ENCODE data around the gene OR52E5.

OR52E5 gene

GRCh38 chr11:5880329-5880728, 12.7 kb upstream of the OR52E5 start, which contains the start of gene OR52E4:
Gene OR52E4, plus strand, starts transcription at chr11:5880629. Its CDS starts 3,664 bp downstream, at chr11:5884293.
- TF ChIP-seq ZFX (IDR thresholded peaks at IDR 0.05) (no peak), CTCF (conservative IDR thresholded peaks at IDR 0.05) (no peak)

GRCh38 chr11:5881756-5882155, 11.3 kb upstream of the OR52E5 start:
- TF ChIP-seq CTCF (conservative IDR thresholded peaks at IDR 0.05) (no peak), ZFX (IDR thresholded peaks at IDR 0.05) (no peak)
- no peak overlapping the region for H3K27ac ChIP-seq

More at GRCh38 chr11:5880329-5880728, 12.7 kb upstream of the OR52E5 start, which contains the start of gene OR52E4:
- no peak within 1 kb of the TSS for H3K27ac ChIP-seq

GRCh38 chr11:5887172-5887571, 5.8 kb upstream of the OR52E5 start:
- TF ChIP-seq ZFX (IDR thresholded peaks at IDR 0.05) (no peak), CTCF (conservative IDR thresholded peaks at IDR 0.05) (no peak)
- no peak overlapping the region for H3K27ac ChIP-seq

- TF ChIP-seq ZFX (IDR thresholded peaks at IDR 0.05) (no peak), CTCF (conservative IDR thresholded peaks at IDR 0.05) (no peak)
These were observed 5.3 kb upstream of the OR52E5 start for GRCh38 chr11:5887661-5888060.

GRCh38 chr11:5891216-5891800, 1.7 kb upstream of the OR52E5 start:
- no peak overlapping the region for H3K27ac ChIP-seq
- TF ChIP-seq ZFX (IDR thresholded peaks at IDR 0.05) = no peak
- peak; percentile 78 for TF ChIP-seq CTCF (conservative IDR thresholded peaks at IDR 0.05)

More at GRCh38 chr11:5887661-5888060, 5.3 kb upstream of the OR52E5 start:
- no peak overlapping the region for H3K27ac ChIP-seq

- H3K27ac ChIP-seq = no peak overlapping the region
- TF ChIP-seq CTCF (conservative IDR thresholded peaks at IDR 0.05) = no peak
- TF ChIP-seq ZFX (IDR thresholded peaks at IDR 0.05) = no peak
These were observed 6.5 kb downstream of the OR52E5 start for GRCh38 chr11:5899534-5899933.

- H3K27ac ChIP-seq = no peak overlapping the region
- TF ChIP-seq ZFX (IDR thresholded peaks at IDR 0.05) (no peak), CTCF (conservative IDR thresholded peaks at IDR 0.05) (no peak)
These were observed 17.5 kb downstream of the OR52E5 start for GRCh38 chr11:5910540-5910939.

All from C4-2B (cell line).